Measurements from ENCODE around the gene DCLRE1A.

- TF ChIP-seq CTCF (IDR thresholded peaks at IDR 0.05) = no peak
- no peak for TF ChIP-seq POLR2A (IDR thresholded peaks at IDR 0.05)
- no peak for TF ChIP-seq EP300 (IDR thresholded peaks at IDR 0.05)
Observed at GRCh38 chr10:113895018-113895417, 41.1 kb upstream of the DCLRE1A start.

Data from tibial nerve (tissue), 4 donors.